K562 (cell line): Measurements from ENCODE around the gene SLC6A9.

ENCODE experiments used
- FOXA3 ChIP-seq, 2 experiments: fragments of 450-650 bp in 1 of 2; sonication (generic) in 1 of 2; formaldehyde crosslinking; IDR thresholded peaks in 1 of 2; conservative IDR thresholded peaks in 1 of 2; 2 replicates each; pipeline versions ENCODE4 v1.4.0 to v1.8.0; 2020 to 2022; ENCODE audit warnings: mild to moderate bottlenecking in 2 of 2, missing genetic modification reagents in 1 of 2
- FOXK2 ChIP-seq, 2 experiments: fragments of 450-650 bp; IDR thresholded peaks in 1 of 2; conservative IDR thresholded peaks in 1 of 2; 2 replicates each; pipeline ENCODE4 v1.6.1; 2016; ENCODE audit warnings: low read depth in 2 of 2, mild to moderate bottlenecking in 1 of 2
- KDM1A ChIP-seq, 2 experiments: fragments of 450-650 bp; IDR thresholded peaks; 2 replicates each; pipeline ENCODE4 v1.6.1; 2016; ENCODE audit warnings: mild to moderate bottlenecking in 2 of 2
- MYBL2 ChIP-seq, 2 experiments: fragments of 450-650 bp in 1 of 2; sonication (generic) in 1 of 2; formaldehyde crosslinking in 1 of 2; IDR thresholded peaks; 2 replicates each; pipeline versions ENCODE4 v1.6.1 to v1.8.1; 2017 to 2022; ENCODE audit warnings: borderline replicate concordance in 1 of 2, inconsistent platforms in 1 of 2, low read depth in 1 of 2, mild to moderate bottlenecking in 1 of 2, missing genetic modification reagents in 1 of 2, moderate library complexity in 1 of 2
- RERE ChIP-seq: sonication (generic); formaldehyde crosslinking; IDR thresholded peaks from 2 replicates; pipeline ENCODE4 v1.8.0; 2023; ENCODE audit warnings: missing genetic modification reagents, mild to moderate bottlenecking, borderline replicate concordance
- TARDBP ChIP-seq: fragments of 450-650 bp; IDR thresholded peaks from 2 replicates; pipeline ENCODE4 v1.6.1; 2016
- U2AF2 ChIP-seq: fragments of 200-400 bp; formaldehyde crosslinking; optimal IDR thresholded peaks from 2 replicates; pipeline ENCODE3; 2017; ENCODE audit warnings: low read depth, mild to moderate bottlenecking, low read length
- ZNF699 ChIP-seq: fragments of 250-450 bp; sonication (Bioruptor Pico); IDR thresholded peaks from 2 replicates; pipeline ENCODE4 v1.8.0; 2021; ENCODE audit warnings: mild to moderate bottlenecking, moderate library complexity; ENCODE audit not compliant: insufficient replicate concordance

- no peak for TF ChIP-seq RERE (CRISPR knock-in tag)
- TF ChIP-seq U2AF2, result no peak
- TF ChIP-seq ZNF699 (CRISPR knock-in tag), result no peak
- no peak for TF ChIP-seq KDM1A (IDR thresholded peaks at IDR 0.05)
- no peak for TF ChIP-seq MYBL2 (IDR thresholded peaks at IDR 0.05; ENCODE audit: low read depth)
- TF ChIP-seq MYBL2 (CRISPR knock-in tag; IDR thresholded peaks at IDR 0.05; ENCODE audit: borderline replicate concordance), result no peak
- no peak for TF ChIP-seq TARDBP
- TF ChIP-seq FOXK2 (conservative IDR thresholded peaks at IDR 0.05 in 1 of 2, IDR thresholded peaks at IDR 0.05 in 1 of 2; ENCODE audit: low read depth in 2 of 2), result no peak
- TF ChIP-seq FOXA3 (CRISPR knock-in tag; conservative IDR thresholded peaks at IDR 0.05 in 1 of 2, IDR thresholded peaks at IDR 0.05 in 1 of 2), result no peak
Measured at GRCh38 chr1:44061857-44062256, 30.6 kb upstream of the SLC6A9 start.
